ENCODE measurements around the gene GLIS1. TPM values are rescaled to one million over a fixed set of nuclear protein-coding genes. Genes with fewer than 3 reads are reported as not detected.
A peak's percentile ranks its signal among the peaks of the same experiment; 100 is the strongest.

The GLIS1 gene
- polyA plus RNA-seq (2013, experiment 1 of 2), result 0.10 TPM
- polyA plus RNA-seq (2013, experiment 2 of 2), result not detected

- no peaks in the 10 kb centered on the region; the same call in 1 of the 2 replicates for H3K9me3 ChIP-seq (ENCODE audit: insufficient read depth, low read depth, low read length)
- H3K4me1 ChIP-seq (ENCODE audit: insufficient read depth, low read length), result peaks cover 4% of the 10 kb centered on the region; the same call in 1 of the 2 replicates
- under 1% methylated on average over 73 of the region's 73 CpGs for WGBS
- H3K4me3 ChIP-seq (ENCODE audit: low read length), result peak within 1 kb of the TSS; percentile 55
- H3K27ac ChIP-seq (ENCODE audit: low read depth, low read length), result no peak within 1 kb of the TSS
- no peak within 1 kb of the TSS for H3K9ac ChIP-seq (ENCODE audit: low read depth, low read length)
- H3K36me3 ChIP-seq (ENCODE audit: insufficient read depth, low read length), result no peaks in the 10 kb centered on the region
- H3K27me3 ChIP-seq (ENCODE audit: insufficient read depth, low read length), result peaks cover 75% of the 10 kb centered on the region
Measured at GRCh38 chr1:53739109-53739681, at the start of gene GLIS1. TSS of gene GLIS1 (minus strand) at chr1:53739164. CDS start at chr1:53738064, 1,100 bp downstream.

GRCh38 chr1:53787655-53788054, 48.7 kb upstream of the GLIS1 start:
- H3K9me3 ChIP-seq (ENCODE audit: insufficient read depth, low read depth, low read length), result no peaks in the 10 kb centered on the region
- H3K4me1 ChIP-seq (ENCODE audit: insufficient read depth, low read length), result no peaks in the 10 kb centered on the region
- H3K27ac ChIP-seq (ENCODE audit: low read depth, low read length), result no peak overlapping the region
- no peak overlapping the region for H3K9ac ChIP-seq (ENCODE audit: low read depth, low read length)
- H3K4me3 ChIP-seq (ENCODE audit: low read length), result no peak overlapping the region
- peaks cover 84% of the 10 kb centered on the region for H3K36me3 ChIP-seq (ENCODE audit: insufficient read depth, low read length)
- no peaks in the 10 kb centered on the region for H3K27me3 ChIP-seq (ENCODE audit: insufficient read depth, low read length)
- WGBS, result 100% methylated on average over 2 of the region's 3 CpGs

GRCh38 chr1:53783056-53783455, 44.1 kb upstream of the GLIS1 start:
- H3K27me3 ChIP-seq (ENCODE audit: insufficient read depth, low read length), result no peaks in the 10 kb centered on the region
- no peaks in the 10 kb centered on the region for H3K4me1 ChIP-seq (ENCODE audit: insufficient read depth, low read length)
- no peak overlapping the region for H3K9ac ChIP-seq (ENCODE audit: low read depth, low read length)
- no peak overlapping the region for H3K4me3 ChIP-seq (ENCODE audit: low read length)
- WGBS, result 97% methylated on average over 1 of the region's 1 CpG
- H3K9me3 ChIP-seq (ENCODE audit: insufficient read depth, low read depth, low read length), result no peaks in the 10 kb centered on the region
- H3K27ac ChIP-seq (ENCODE audit: low read depth, low read length), result no peak overlapping the region
- peaks cover 91% of the 10 kb centered on the region for H3K36me3 ChIP-seq (ENCODE audit: insufficient read depth, low read length)

GRCh38 chr1:53781654-53782053, 42.7 kb upstream of the GLIS1 start:
- H3K27ac ChIP-seq (ENCODE audit: low read depth, low read length), result no peak overlapping the region
- H3K36me3 ChIP-seq (ENCODE audit: insufficient read depth, low read length), result peaks cover 91% of the 10 kb centered on the region
- 97% methylated on average over 2 of the region's 3 CpGs for WGBS

GRCh38 chr1:53777272-53777671, 38.3 kb upstream of the GLIS1 start:
- H3K4me3 ChIP-seq (ENCODE audit: low read length), result no peak overlapping the region
- no peaks in the 10 kb centered on the region for H3K9me3 ChIP-seq (ENCODE audit: insufficient read depth, low read depth, low read length)
- no peaks in the 10 kb centered on the region for H3K27me3 ChIP-seq (ENCODE audit: insufficient read depth, low read length)
- H3K9ac ChIP-seq (ENCODE audit: low read depth, low read length), result no peak overlapping the region
- H3K27ac ChIP-seq (ENCODE audit: low read depth, low read length), result no peak overlapping the region
- no peaks in the 10 kb centered on the region for H3K4me1 ChIP-seq (ENCODE audit: insufficient read depth, low read length)
- WGBS, result 83% methylated on average over 1 of the region's 1 CpG
- peaks cover 90% of the 10 kb centered on the region for H3K36me3 ChIP-seq (ENCODE audit: insufficient read depth, low read length)

More at GRCh38 chr1:53781654-53782053, 42.7 kb upstream of the GLIS1 start:
- H3K4me3 ChIP-seq (ENCODE audit: low read length), result no peak overlapping the region
- H3K27me3 ChIP-seq (ENCODE audit: insufficient read depth, low read length), result no peaks in the 10 kb centered on the region
- H3K9me3 ChIP-seq (ENCODE audit: insufficient read depth, low read depth, low read length), result no peaks in the 10 kb centered on the region
- no peak overlapping the region for H3K9ac ChIP-seq (ENCODE audit: low read depth, low read length)
- H3K4me1 ChIP-seq (ENCODE audit: insufficient read depth, low read length), result no peaks in the 10 kb centered on the region

GRCh38 chr1:53771648-53772047, 32.7 kb upstream of the GLIS1 start:
- no CpG with 5 or more reads among the region's 2 CpGs for WGBS
- H3K27ac ChIP-seq (ENCODE audit: low read depth, low read length), result no peak overlapping the region

GRCh38 chr1:53769780-53770179, 30.8 kb upstream of the GLIS1 start:
- Histone ChIP-seq H3K27me3 (ENCODE audit: insufficient read depth, low read length) (no peaks in the 10 kb centered on the region), H3K9ac (ENCODE audit: low read depth, low read length) (no peak overlapping the region), H3K4me3 (ENCODE audit: low read length) (no peak overlapping the region), H3K36me3 (ENCODE audit: insufficient read depth, low read length) (peaks cover 92% of the 10 kb centered on the region), H3K4me1 (ENCODE audit: insufficient read depth, low read length) (no peaks in the 10 kb centered on the region), H3K27ac (ENCODE audit: low read depth, low read length) (no peak overlapping the region), H3K9me3 (ENCODE audit: insufficient read depth, low read depth, low read length) (no peaks in the 10 kb centered on the region)
- WGBS, result 96% methylated on average over 1 of the region's 1 CpG

More at GRCh38 chr1:53771648-53772047, 32.7 kb upstream of the GLIS1 start:
- no peaks in the 10 kb centered on the region for H3K4me1 ChIP-seq (ENCODE audit: insufficient read depth, low read length)
- H3K9me3 ChIP-seq (ENCODE audit: insufficient read depth, low read depth, low read length), result no peaks in the 10 kb centered on the region
- H3K36me3 ChIP-seq (ENCODE audit: insufficient read depth, low read length), result peaks cover 94% of the 10 kb centered on the region
- no peaks in the 10 kb centered on the region for H3K27me3 ChIP-seq (ENCODE audit: insufficient read depth, low read length)
- no peak overlapping the region for H3K9ac ChIP-seq (ENCODE audit: low read depth, low read length)
- H3K4me3 ChIP-seq (ENCODE audit: low read length), result no peak overlapping the region

- Histone ChIP-seq H3K27me3 (ENCODE audit: insufficient read depth, low read length) (no peaks in the 10 kb centered on the region), H3K9me3 (ENCODE audit: insufficient read depth, low read depth, low read length) (no peaks in the 10 kb centered on the region), H3K4me3 (ENCODE audit: low read length) (no peak overlapping the region), H3K9ac (ENCODE audit: low read depth, low read length) (no peak overlapping the region), H3K4me1 (ENCODE audit: insufficient read depth, low read length) (no peaks in the 10 kb centered on the region), H3K27ac (ENCODE audit: low read depth, low read length) (no peak overlapping the region), H3K36me3 (ENCODE audit: insufficient read depth, low read length) (peaks cover 86% of the 10 kb centered on the region)
- WGBS, result 100% methylated on average over 1 of the region's 1 CpG
Measured at GRCh38 chr1:53769184-53769583, 30.2 kb upstream of the GLIS1 start.

- Histone ChIP-seq H3K27me3 (ENCODE audit: insufficient read depth, low read length) (no peaks in the 10 kb centered on the region), H3K4me3 (ENCODE audit: low read length) (no peak overlapping the region), H3K27ac (ENCODE audit: low read depth, low read length) (no peak overlapping the region), H3K9me3 (ENCODE audit: insufficient read depth, low read depth, low read length) (no peaks in the 10 kb centered on the region), H3K4me1 (ENCODE audit: insufficient read depth, low read length) (no peaks in the 10 kb centered on the region), H3K9ac (ENCODE audit: low read depth, low read length) (no peak overlapping the region), H3K36me3 (ENCODE audit: insufficient read depth, low read length) (peaks cover 64% of the 10 kb centered on the region)
- 93% methylated on average over 3 of the region's 3 CpGs for WGBS
Measured at GRCh38 chr1:53766831-53767405, 28.0 kb upstream of the GLIS1 start.

GRCh38 chr1:53766194-53766742, 27.3 kb upstream of the GLIS1 start:
- no peak overlapping the region for H3K9ac ChIP-seq (ENCODE audit: low read depth, low read length)
- H3K9me3 ChIP-seq (ENCODE audit: insufficient read depth, low read depth, low read length), result no peaks in the 10 kb centered on the region
- peaks cover 58% of the 10 kb centered on the region for H3K36me3 ChIP-seq (ENCODE audit: insufficient read depth, low read length)
- no peak overlapping the region for H3K4me3 ChIP-seq (ENCODE audit: low read length)
- 94% methylated on average over 1 of the region's 3 CpGs for WGBS
- H3K4me1 ChIP-seq (ENCODE audit: insufficient read depth, low read length), result no peaks in the 10 kb centered on the region
- no peaks in the 10 kb centered on the region for H3K27me3 ChIP-seq (ENCODE audit: insufficient read depth, low read length)
- no peak overlapping the region for H3K27ac ChIP-seq (ENCODE audit: low read depth, low read length)

- Histone ChIP-seq H3K9ac (ENCODE audit: low read depth, low read length) (no peak overlapping the region), H3K9me3 (ENCODE audit: insufficient read depth, low read depth, low read length) (no peaks in the 10 kb centered on the region), H3K4me3 (ENCODE audit: low read length) (no peak overlapping the region), H3K27me3 (ENCODE audit: insufficient read depth, low read length) (no peaks in the 10 kb centered on the region), H3K27ac (ENCODE audit: low read depth, low read length) (no peak overlapping the region), H3K36me3 (ENCODE audit: insufficient read depth, low read length) (peaks cover 52% of the 10 kb centered on the region), H3K4me1 (ENCODE audit: insufficient read depth, low read length) (no peaks in the 10 kb centered on the region)
- 97% methylated on average over 1 of the region's 1 CpG for WGBS
Measured at GRCh38 chr1:53765657-53766056, 26.7 kb upstream of the GLIS1 start.

All from HUES64 (cell line).